Testis (tissue), 3 donors: ENCODE data around the gene CCSAP. TPM values are rescaled to one million over a fixed set of nuclear protein-coding genes. Genes with fewer than 3 reads are reported as not detected.

ENCODE experiments used
- DNase-seq: peaks from one replicate; pipeline ENCODE4 v3.0.0-alpha.2; 2019
- H3K27ac ChIP-seq, 2 donors: fragments of 200-600 bp; sonication (generic); one replicate each; pipeline ENCODE4 v1.5.1; 2019
- H3K27me3 ChIP-seq: fragments of 200-600 bp; sonication (generic); one replicate; pipeline ENCODE4 v1.5.1; 2019
- H3K36me3 ChIP-seq: fragments of 200-600 bp; sonication (generic); one replicate; pipeline ENCODE4 v1.5.1; 2017; ENCODE audit warnings: low read depth; ENCODE audit errors: missing control alignments
- H3K4me1 ChIP-seq: fragments of 200-600 bp; sonication (generic); one replicate; pipeline ENCODE4 v1.5.1; 2019
- H3K4me3 ChIP-seq, 2 donors: fragments of 200-600 bp; sonication (generic); one replicate each; pipeline ENCODE4 v1.5.1; 2017 to 2019
- H3K9me3 ChIP-seq: fragments of 200-600 bp; sonication (generic); one replicate; pipeline ENCODE4 v1.5.1; 2017
- CTCF ChIP-seq, 3 experiments: fragments of 450-650 bp in 2 of 3; fragments of 200-600 bp in 1 of 3; sonication (generic) in 1 of 3; IDR thresholded peaks; one replicate each; pipeline ENCODE4 v1.5.1; 2016 to 2019; ENCODE audit warnings: antibody characterized with exemption in 3 of 3, mild to moderate bottlenecking in 2 of 3, moderate library complexity in 1 of 3
- POLR2A ChIP-seq: fragments of 450-650 bp; IDR thresholded peaks from one replicate; pipeline ENCODE4 v1.6.1; 2017; ENCODE audit warnings: antibody characterized with exemption, mild to moderate bottlenecking, moderate library complexity
- WGBS, 2 donors: methylation state at CpG; one replicate each; pipeline ENCODE4 v1.1.5; 2018; 5-methylcytosine and 5-hydroxymethylcytosine counted together
- intact Hi-C: fragments of 100-400 bp; cut with DNase I; formaldehyde crosslinking; loops from one replicate; pipeline ENCODE4 v1.15.1; 2023; ENCODE audit warnings: low total_unique reads
- polyA plus RNA-seq: library from polyadenylated mRNA; stranded (reverse); fragments of 350-450 nt; fragmentation: Illumina TruSeq; extraction: RNeasy Lipid Tissue Mini Kit (QIAGEN cat#74804); gene quantifications from one replicate; pipeline ENCODE4 v1.2.3, GENCODE V29; 2014; ENCODE audit warnings: low read depth, low replicate concordance; ENCODE audit not compliant: insufficient read depth
- total RNA-seq, 2 donors: library from RNA; depleted of rRNA; stranded (reverse); fragments of >200 nt; gene quantifications; one replicate each; pipeline ENCODE4 v1.2.3, GENCODE V29; 2016

The CCSAP gene
- total and polyA plus RNA-seq, 3 donors from 2014 or later, result 3.2 to 4.1 (median 3.7) TPM

- TF ChIP-seq CTCF (IDR thresholded peaks at IDR 0.05), result no peak
- TF ChIP-seq POLR2A, result no peak
- intact Hi-C loops, result no loop called here
- Histone ChIP-seq H3K9me3 (no peaks in the 10 kb centered on the region), H3K4me3 (no peak overlapping the region), H3K27ac (no peak overlapping the region), H3K27me3 (no peaks in the 10 kb centered on the region), H3K36me3 (no peaks in the 10 kb centered on the region), H3K4me1 (no peaks in the 10 kb centered on the region)
- WGBS, 2 donors, result 89 to 97% methylated on average over 7 of the region's 7 CpGs
- no peak for DNase-seq
Observed at GRCh38 chr1:229384822-229385221, 42.0 kb upstream of the CCSAP start.

GRCh38 chr1:229383961-229384360 lies 41.1 kb upstream of the CCSAP start:
- no peak for DNase-seq
- no peaks in the 10 kb centered on the region for H3K9me3 ChIP-seq
- intact Hi-C loops, result no loop called here

DNA sequence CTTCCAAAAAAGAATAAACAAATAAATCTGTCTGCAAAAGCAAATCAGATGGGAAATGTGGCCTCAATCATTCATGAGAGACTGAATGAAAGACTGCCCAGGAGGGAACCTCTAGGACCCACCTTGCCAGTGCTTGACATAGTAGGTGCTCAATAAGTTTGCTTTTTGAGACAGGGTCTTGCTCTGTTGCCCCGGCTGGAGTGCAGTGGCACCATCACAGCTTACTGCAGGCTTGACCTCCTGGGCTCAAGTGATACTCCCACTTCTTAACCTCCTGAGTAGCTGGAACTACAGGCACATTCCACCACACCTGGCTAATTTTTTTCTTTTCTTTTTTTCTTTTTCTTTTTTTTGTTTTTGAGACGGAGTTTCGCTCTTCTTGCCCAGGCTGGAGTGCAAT lies 40.3 kb upstream of the CCSAP start:
- Histone ChIP-seq H3K27me3 (no peaks in the 10 kb centered on the region), H3K27ac (no peak overlapping the region), H3K9me3 (no peaks in the 10 kb centered on the region), H3K4me3 (no peak overlapping the region), H3K36me3 (no peaks in the 10 kb centered on the region), H3K4me1 (no peaks in the 10 kb centered on the region)
- WGBS, 2 donors, result 86 to 94% methylated on average over 3 of the region's 3 CpGs
- TF ChIP-seq POLR2A (no peak), CTCF (IDR thresholded peaks at IDR 0.05) (no peak)
- intact Hi-C loops, result no loop called here
- no peak for DNase-seq

More at GRCh38 chr1:229383961-229384360, 41.1 kb upstream of the CCSAP start:
- Histone ChIP-seq H3K27ac (no peak overlapping the region), H3K4me1 (no peaks in the 10 kb centered on the region), H3K4me3 (no peak overlapping the region), H3K36me3 (no peaks in the 10 kb centered on the region), H3K27me3 (no peaks in the 10 kb centered on the region)
- WGBS, 2 donors, result 95 to 96% methylated on average over 5 of the region's 5 CpGs
- TF ChIP-seq POLR2A (no peak), CTCF (IDR thresholded peaks at IDR 0.05) (no peak)

DNA sequence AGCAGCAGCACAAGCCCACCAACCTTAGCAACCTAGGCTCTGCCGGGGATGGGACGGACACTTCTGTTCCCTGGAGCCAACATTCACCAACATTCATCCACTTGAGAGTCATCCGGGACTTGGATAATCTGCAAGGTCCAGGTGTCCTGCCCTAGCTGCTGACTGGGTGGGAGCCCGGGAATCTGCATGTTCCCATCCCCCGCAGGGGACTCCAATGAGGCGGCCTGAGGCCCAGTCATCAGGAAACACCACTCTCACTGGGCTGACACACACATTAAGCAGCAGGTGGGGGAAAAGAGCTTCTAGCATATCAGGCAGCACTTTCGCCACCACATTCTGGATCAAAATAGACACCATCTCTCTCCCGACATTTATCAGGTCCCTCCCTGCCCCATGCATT lies 38.4 kb upstream of the CCSAP start:
- Histone ChIP-seq H3K27ac (no peak overlapping the region), H3K36me3 (no peaks in the 10 kb centered on the region), H3K9me3 (no peaks in the 10 kb centered on the region), H3K4me3 (no peak overlapping the region), H3K27me3 (no peaks in the 10 kb centered on the region), H3K4me1 (no peaks in the 10 kb centered on the region)
- TF ChIP-seq POLR2A, result no peak
- TF ChIP-seq CTCF (IDR thresholded peaks at IDR 0.05), result no peak
- 80 to 88% methylated on average over 8 of the region's 8 CpGs for WGBS, 2 donors
- DNase-seq, result no peak
- intact Hi-C loops, result no loop called here

- H3K4me3 ChIP-seq, result no peak overlapping the region
- H3K27me3 ChIP-seq, result no peaks in the 10 kb centered on the region
- TF ChIP-seq POLR2A (no peak), CTCF (IDR thresholded peaks at IDR 0.05) (no peak)
- no peak overlapping the region for H3K27ac ChIP-seq
- no peaks in the 10 kb centered on the region for H3K9me3 ChIP-seq
- DNase-seq, result no peak
- intact Hi-C loops, result no loop called here
- 77 to 80% methylated on average over 14 of the region's 14 CpGs for WGBS, 2 donors
- no peaks in the 10 kb centered on the region for H3K36me3 ChIP-seq
- no peaks in the 10 kb centered on the region for H3K4me1 ChIP-seq
Observed at GRCh38 chr1:229380536-229381160, 37.8 kb upstream of the CCSAP start.
